Fibroblast of pulmonary artery (primary cell): ENCODE data around the gene NCOA5.
A peak's percentile ranks its signal among the peaks of the same experiment; 100 is the strongest.

ENCODE experiments used
- DNase-seq: peaks from one replicate; pipeline ENCODE4 v3.0.0-alpha.2; 2010; ENCODE audit warnings: low read depth
- H3K4me3 ChIP-seq: replicated peaks from 2 replicates; pipeline ENCODE4 v1.5.1; 2011; ENCODE audit warnings: low read depth, mild to moderate bottlenecking, control low read depth, low read length, moderate library complexity
- TF ChIP-seq, protein P1 (sequence below): IDR thresholded peaks from 2 replicates; pipeline ENCODE4 v1.5.1; 2011; ENCODE audit warnings: mild to moderate bottlenecking, control low read depth, low read length, inconsistent platforms; ENCODE audit errors: missing control alignments

Gene NCOA5

GRCh38 chr20:46089167-46089416, 670 bp downstream of the NCOA5 start:
- TF ChIP-seq, protein P1, sequence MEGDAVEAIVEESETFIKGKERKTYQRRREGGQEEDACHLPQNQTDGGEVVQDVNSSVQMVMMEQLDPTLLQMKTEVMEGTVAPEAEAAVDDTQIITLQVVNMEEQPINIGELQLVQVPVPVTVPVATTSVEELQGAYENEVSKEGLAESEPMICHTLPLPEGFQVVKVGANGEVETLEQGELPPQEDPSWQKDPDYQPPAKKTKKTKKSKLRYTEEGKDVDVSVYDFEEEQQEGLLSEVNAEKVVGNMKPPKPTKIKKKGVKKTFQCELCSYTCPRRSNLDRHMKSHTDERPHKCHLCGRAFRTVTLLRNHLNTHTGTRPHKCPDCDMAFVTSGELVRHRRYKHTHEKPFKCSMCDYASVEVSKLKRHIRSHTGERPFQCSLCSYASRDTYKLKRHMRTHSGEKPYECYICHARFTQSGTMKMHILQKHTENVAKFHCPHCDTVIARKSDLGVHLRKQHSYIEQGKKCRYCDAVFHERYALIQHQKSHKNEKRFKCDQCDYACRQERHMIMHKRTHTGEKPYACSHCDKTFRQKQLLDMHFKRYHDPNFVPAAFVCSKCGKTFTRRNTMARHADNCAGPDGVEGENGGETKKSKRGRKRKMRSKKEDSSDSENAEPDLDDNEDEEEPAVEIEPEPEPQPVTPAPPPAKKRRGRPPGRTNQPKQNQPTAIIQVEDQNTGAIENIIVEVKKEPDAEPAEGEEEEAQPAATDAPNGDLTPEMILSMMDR = no peak
- no peak for DNase-seq
- peak overlapping the region; percentile 87 for H3K4me3 ChIP-seq

GRCh38 chr20:46088409-46089166, 1.2 kb downstream of the NCOA5 start:
- DNase-seq = peak; percentile 11
- peak overlapping the region; percentile 87 for H3K4me3 ChIP-seq
- TF ChIP-seq, protein P1 = no peak

- no peak overlapping the region for H3K4me3 ChIP-seq
- TF ChIP-seq, protein P1 = peak; percentile 48
- peak; percentile 39 for DNase-seq
These were observed 2.6 kb downstream of the NCOA5 start for GRCh38 chr20:46087161-46087560.

DNA sequence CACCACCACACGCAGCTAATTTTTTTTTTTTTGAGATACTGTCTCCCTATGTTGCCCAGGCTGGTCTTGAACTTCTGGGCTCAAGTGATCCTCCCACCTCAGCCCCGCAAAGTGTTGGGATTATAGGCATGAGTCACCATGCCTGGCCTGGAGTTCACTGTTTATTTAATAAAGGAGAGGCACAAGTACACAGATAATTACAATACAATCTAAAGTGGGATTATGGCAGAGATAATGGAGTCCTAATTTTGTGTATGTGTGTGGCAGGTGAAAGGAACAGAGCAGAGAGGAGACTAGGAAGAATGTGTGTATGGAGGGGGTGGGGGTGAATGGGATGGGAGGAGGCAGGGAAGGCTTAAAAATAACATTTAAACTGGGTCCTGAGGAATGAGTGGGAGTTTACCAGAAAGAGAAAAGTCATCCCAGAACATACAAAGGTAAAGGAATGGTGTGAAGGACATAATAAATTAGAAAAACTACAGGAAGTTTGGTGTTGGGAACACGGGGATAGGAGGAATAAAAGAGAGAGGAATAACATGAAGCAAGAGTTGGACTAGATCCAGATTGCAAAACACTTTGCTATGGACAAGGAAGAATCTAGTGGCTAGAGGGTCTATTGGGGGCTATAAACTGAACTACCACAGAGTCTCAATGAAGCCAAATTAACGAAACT, 4.4 kb downstream of the NCOA5 start:
- DNase-seq = peak; percentile 72
- TF ChIP-seq, protein P1 = no peak
- no peak overlapping the region for H3K4me3 ChIP-seq

GRCh38 chr20:46084805-46085178, 5.0 kb downstream of the NCOA5 start:
- TF ChIP-seq, protein P1 = no peak
- no peak for DNase-seq
- H3K4me3 ChIP-seq = no peak overlapping the region

DNA sequence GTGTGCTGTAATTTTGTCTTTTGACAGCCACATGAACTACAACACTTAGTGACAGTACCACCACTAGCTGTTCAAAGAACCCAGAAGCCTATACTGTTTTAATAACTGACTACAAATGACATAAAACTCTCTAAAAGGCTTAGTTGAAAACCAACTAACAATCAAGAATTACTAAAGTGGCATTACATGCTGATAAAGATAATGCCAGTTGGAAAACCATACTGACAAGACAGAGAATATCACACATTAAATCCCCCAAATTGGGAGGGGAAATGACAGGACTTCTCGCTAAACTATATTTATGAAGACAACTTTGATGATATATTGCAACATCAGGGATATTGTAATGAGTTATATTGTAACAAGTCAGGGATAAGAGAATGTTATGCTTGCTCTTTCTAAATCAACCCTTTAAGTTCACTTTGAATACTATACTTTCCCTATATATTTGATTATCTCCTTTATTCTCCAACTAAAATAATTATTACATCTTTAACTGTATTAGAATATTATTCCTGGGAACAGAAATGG, 6.2 kb downstream of the NCOA5 start:
- no peak overlapping the region for H3K4me3 ChIP-seq
- TF ChIP-seq, protein P1 = no peak
- no peak for DNase-seq

GRCh38 chr20:46083101-46083500, 6.7 kb downstream of the NCOA5 start:
- TF ChIP-seq, protein P1 = no peak

More at GRCh38 chr20:46083101-46083500, 6.7 kb downstream of the NCOA5 start:
- H3K4me3 ChIP-seq = no peak overlapping the region
- DNase-seq = no peak
